Breast epithelium (tissue), 3 donors: Measurements from ENCODE around the gene POT1.

Experiments
- CTCF ChIP-seq, 3 donors: fragments of 450-650 bp; IDR thresholded peaks; one replicate each; pipeline ENCODE4 v1.5.1; 2016 to 2017; ENCODE audit warnings: antibody characterized with exemption in 3 of 3, mild to moderate bottlenecking in 3 of 3, moderate library complexity in 3 of 3
- POLR2A ChIP-seq: fragments of 450-650 bp; IDR thresholded peaks from one replicate; pipeline ENCODE4 v1.6.1; 2016; ENCODE audit warnings: antibody characterized with exemption, mild to moderate bottlenecking, moderate library complexity
- POLR2AphosphoS5 ChIP-seq, 3 donors: sonication (generic); formaldehyde crosslinking; IDR thresholded peaks; one replicate each; pipeline ENCODE4 v1.6.1; 2017; ENCODE audit warnings: antibody characterized with exemption in 3 of 3

GRCh38 chr7:124857672-124858235 lies 71.9 kb downstream of the POT1 start:
- no peak for TF ChIP-seq POLR2A
- TF ChIP-seq POLR2AphosphoS5 (IDR thresholded peaks at IDR 0.05) = no peak
- TF ChIP-seq CTCF (IDR thresholded peaks at IDR 0.05) = no peak
